ENCODE measurements around the gene TFF2. TPM values are rescaled to one million over a fixed set of nuclear protein-coding genes. Genes with fewer than 3 reads are reported as not detected.

The TFF2 gene
- polyA plus RNA-seq, 3 donors: not detected

DNA sequence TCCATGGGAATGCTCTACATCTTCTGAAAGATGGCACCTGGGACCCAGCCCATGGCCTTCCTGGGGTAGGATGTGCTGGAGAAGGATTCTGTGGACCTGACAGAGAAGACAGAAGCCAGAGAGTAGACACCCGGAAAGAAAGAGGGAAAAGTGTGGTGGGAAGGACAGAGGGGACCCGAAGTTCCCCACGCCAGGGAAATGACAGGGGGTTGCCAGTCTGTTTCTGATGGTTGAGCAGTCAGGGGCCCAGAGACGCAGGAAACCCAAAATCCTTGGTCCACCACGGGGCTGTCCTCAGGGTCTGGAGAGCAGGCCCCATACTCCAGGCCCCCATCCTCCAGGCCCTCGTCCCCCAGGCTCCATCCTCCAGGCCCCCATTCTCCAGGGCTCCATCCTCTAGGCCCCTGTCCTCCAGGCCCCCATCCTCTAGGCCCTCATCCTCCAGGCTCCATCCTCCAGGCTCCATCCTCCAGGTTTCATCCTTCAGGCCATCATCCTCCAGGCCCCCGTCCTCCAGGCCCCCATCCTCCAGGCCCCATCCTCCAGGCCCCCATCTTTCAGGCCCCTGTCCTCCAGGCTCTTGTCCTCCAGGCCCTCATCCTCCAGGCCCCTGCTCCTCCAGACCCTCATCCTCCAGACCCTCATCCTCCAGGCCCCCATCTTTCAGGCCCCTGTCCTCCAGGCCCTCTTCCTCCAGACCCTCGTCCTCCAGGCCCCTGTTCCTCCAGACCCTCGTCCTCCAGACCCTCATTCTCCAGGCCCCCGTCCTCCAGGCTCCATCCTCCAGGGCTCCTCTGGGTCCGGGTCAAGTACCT is 1.0 kb upstream of the TFF2 start:
- no peaks in the 10 kb centered on the region for H3K36me3 ChIP-seq (replicated peaks in 1 of 2; ENCODE audit: control insufficient read depth in 1 of 2, insufficient read depth in 2 of 2, low read length in 2 of 2)
- H3K4me1 ChIP-seq (ENCODE audit: control insufficient read depth in 1 of 2, insufficient read depth in 2 of 2, low read length in 2 of 2): no peaks in the 10 kb centered on the region
- Mint-ChIP-seq H3K36me3 (no peaks in the 10 kb centered on the region), H3K4me1 (no peaks in the 10 kb centered on the region), H3K4me3 (no peak overlapping the region), H3K9me3 (peaks cover 4 to 18% (median 12%) of the 10 kb centered on the region in 7 donors), H3K27me3 (ENCODE audit: low read depth in 3 of 3) (peaks cover 2 to 6% (median 3%) of the 10 kb centered on the region in 3 donors), H3K27ac (peak overlapping the region in 1 of 7 donors; percentile 8)
- no peak overlapping the region for H3K4me2 ChIP-seq (replicated peaks; ENCODE audit: extremely low read depth, low read length, poor library complexity, severe bottlenecking)
- no peaks in the 10 kb centered on the region for H3K27me3 ChIP-seq (ENCODE audit: control insufficient read depth in 2 of 2, insufficient read depth in 2 of 2, low read length in 2 of 2)
- H3K9me3 ChIP-seq (replicated peaks in 1 of 2; ENCODE audit: control insufficient read depth in 1 of 2, insufficient read depth in 1 of 2, low read length in 2 of 2): peaks cover 0 to 8% of the 10 kb centered on the region in 2 donors
- H3K9ac ChIP-seq (ENCODE audit: insufficient read depth, low read length, poor library complexity, severe bottlenecking): no peak overlapping the region
- no peak overlapping the region for H2AFZ ChIP-seq (ENCODE audit: insufficient read depth, low read depth, low read length, poor library complexity, severe bottlenecking)
- H3K79me2 ChIP-seq (ENCODE audit: insufficient read depth, low read length): no peaks in the 10 kb centered on the region
- TF ChIP-seq, protein P1, sequence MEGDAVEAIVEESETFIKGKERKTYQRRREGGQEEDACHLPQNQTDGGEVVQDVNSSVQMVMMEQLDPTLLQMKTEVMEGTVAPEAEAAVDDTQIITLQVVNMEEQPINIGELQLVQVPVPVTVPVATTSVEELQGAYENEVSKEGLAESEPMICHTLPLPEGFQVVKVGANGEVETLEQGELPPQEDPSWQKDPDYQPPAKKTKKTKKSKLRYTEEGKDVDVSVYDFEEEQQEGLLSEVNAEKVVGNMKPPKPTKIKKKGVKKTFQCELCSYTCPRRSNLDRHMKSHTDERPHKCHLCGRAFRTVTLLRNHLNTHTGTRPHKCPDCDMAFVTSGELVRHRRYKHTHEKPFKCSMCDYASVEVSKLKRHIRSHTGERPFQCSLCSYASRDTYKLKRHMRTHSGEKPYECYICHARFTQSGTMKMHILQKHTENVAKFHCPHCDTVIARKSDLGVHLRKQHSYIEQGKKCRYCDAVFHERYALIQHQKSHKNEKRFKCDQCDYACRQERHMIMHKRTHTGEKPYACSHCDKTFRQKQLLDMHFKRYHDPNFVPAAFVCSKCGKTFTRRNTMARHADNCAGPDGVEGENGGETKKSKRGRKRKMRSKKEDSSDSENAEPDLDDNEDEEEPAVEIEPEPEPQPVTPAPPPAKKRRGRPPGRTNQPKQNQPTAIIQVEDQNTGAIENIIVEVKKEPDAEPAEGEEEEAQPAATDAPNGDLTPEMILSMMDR (IDR thresholded peaks at IDR 0.05): no peak
- no peak for DNase-seq
- H3K4me3 ChIP-seq (replicated peaks in 1 of 3; ENCODE audit: low read depth in 2 of 3, low read length in 3 of 3): no peak overlapping the region
- H3K27ac ChIP-seq (ENCODE audit: low read depth in 1 of 2, low read length in 2 of 2): no peak overlapping the region
- 78% methylated on average over 8 of the region's 11 CpGs for WGBS (ENCODE audit: insufficient coverage)
- H4K20me1 ChIP-seq (ENCODE audit: insufficient read depth, low read length): no peaks in the 10 kb centered on the region
- intact Hi-C loops (cut with micrococcal nuclease): no loop called here

DNA sequence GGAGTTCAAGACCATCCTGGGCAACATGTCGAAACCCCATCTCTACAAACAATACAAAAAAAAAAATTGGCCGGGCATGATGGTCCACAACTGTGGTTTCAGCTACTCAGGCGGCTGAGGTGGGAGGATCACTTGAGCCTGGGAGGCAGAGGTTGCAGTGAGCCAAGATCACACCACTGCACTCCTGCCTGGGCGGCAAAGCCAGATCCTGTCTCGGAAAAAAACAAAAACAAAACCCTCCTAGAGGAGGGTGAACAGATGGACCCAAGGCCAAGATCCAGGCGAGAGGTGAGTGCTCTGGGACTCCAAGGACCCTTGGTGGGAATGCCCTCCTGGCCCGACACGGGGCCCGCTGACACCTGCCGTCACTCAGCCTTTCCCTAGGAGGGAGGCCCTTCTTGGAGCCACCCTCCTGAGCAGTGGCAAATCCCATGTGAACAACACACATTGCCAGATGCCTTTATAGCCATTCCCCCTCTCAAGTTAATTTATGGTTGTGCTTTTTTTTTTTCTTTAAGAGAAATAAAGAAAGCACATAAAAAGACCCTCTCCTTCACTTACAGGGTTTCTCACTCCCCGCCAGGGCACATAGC is 380 bp downstream of the TFF2 start:
- WGBS (ENCODE audit: insufficient coverage): 100% methylated on average over 3 of the region's 11 CpGs

More for the DNA sequence above, 380 bp downstream of the TFF2 start:
- no peaks in the 10 kb centered on the region for H4K20me1 ChIP-seq (ENCODE audit: insufficient read depth, low read length)
- intact Hi-C loops (cut with micrococcal nuclease): no loop called here
- no peak overlapping the region for H3K9ac ChIP-seq (ENCODE audit: insufficient read depth, low read length, poor library complexity, severe bottlenecking)
- no peak overlapping the region for H3K4me3 ChIP-seq (replicated peaks in 1 of 3; ENCODE audit: low read depth in 2 of 3, low read length in 3 of 3)
- H3K4me1 ChIP-seq (ENCODE audit: control insufficient read depth in 1 of 2, insufficient read depth in 2 of 2, low read length in 2 of 2): no peaks in the 10 kb centered on the region
- Mint-ChIP-seq H3K4me1 (no peaks in the 10 kb centered on the region), H3K27ac (no peak overlapping the region), H3K36me3 (no peaks in the 10 kb centered on the region), H3K9me3 (peaks cover 2 to 13% (median 7%) of the 10 kb centered on the region in 7 donors), H3K4me3 (no peak overlapping the region), H3K27me3 (ENCODE audit: low read depth in 3 of 3) (peaks cover 0 to 5% (median 4%) of the 10 kb centered on the region in 3 donors)
- peaks cover 0 to 5% of the 10 kb centered on the region in 2 donors for H3K9me3 ChIP-seq (replicated peaks in 1 of 2; ENCODE audit: control insufficient read depth in 1 of 2, insufficient read depth in 1 of 2, low read length in 2 of 2)
- H2AFZ ChIP-seq (ENCODE audit: insufficient read depth, low read depth, low read length, poor library complexity, severe bottlenecking): no peak overlapping the region
- no peak for DNase-seq
- H3K27ac ChIP-seq (ENCODE audit: low read depth in 1 of 2, low read length in 2 of 2): no peak overlapping the region
- no peaks in the 10 kb centered on the region for H3K79me2 ChIP-seq (ENCODE audit: insufficient read depth, low read length)
- no peaks in the 10 kb centered on the region for H3K27me3 ChIP-seq (ENCODE audit: control insufficient read depth in 2 of 2, insufficient read depth in 2 of 2, low read length in 2 of 2)
- TF ChIP-seq, protein P1 (IDR thresholded peaks at IDR 0.05): no peak
- H3K4me2 ChIP-seq (replicated peaks; ENCODE audit: extremely low read depth, low read length, poor library complexity, severe bottlenecking): no peak overlapping the region
- no peaks in the 10 kb centered on the region for H3K36me3 ChIP-seq (replicated peaks in 1 of 2; ENCODE audit: control insufficient read depth in 1 of 2, insufficient read depth in 2 of 2, low read length in 2 of 2)

Measured in CD14-positive monocyte (primary cell).